ENCODE data around the gene MYO18A.

- no peak for TF ChIP-seq CTCF (IDR thresholded peaks at IDR 0.05)
- TF ChIP-seq ZFX (IDR thresholded peaks at IDR 0.05; ENCODE audit: borderline replicate concordance): no peak
These were observed 576 bp upstream of the MYO18A start for GRCh38 chr17:29180788-29181160.

All from 22Rv1 (cell line).